Loucy (cell line): ENCODE results near the gene CNOT11.

Experiments used
- H2AFZ ChIP-seq: fragments of 200-600 bp; sonication (generic); 2 replicates; pipeline ENCODE4 v1.6.0; 2016; ENCODE audit warnings: antibody characterized with exemption, mild to moderate bottlenecking, low read length, moderate library complexity
- H3F3A ChIP-seq: fragments of 200-600 bp; 2 replicates; pipeline ENCODE4 v1.6.0; 2016; ENCODE audit warnings: antibody characterized with exemption, low read depth, mild to moderate bottlenecking
- H3K27me3 ChIP-seq: fragments of 200-600 bp; sonication (generic); 2 replicates; pipeline ENCODE4 v1.6.1; 2014; ENCODE audit warnings: low read length, mild to moderate bottlenecking; ENCODE audit not compliant: insufficient read depth, poor library complexity, severe bottlenecking
- H3K36me3 ChIP-seq: fragments of 200-600 bp; sonication (generic); 2 replicates; pipeline ENCODE4 v1.6.1; 2016; ENCODE audit warnings: low read length; ENCODE audit not compliant: insufficient read depth
- H3K4me1 ChIP-seq: fragments of 200-600 bp; sonication (generic); 2 replicates; pipeline ENCODE4 v1.5.1; 2014; ENCODE audit warnings: low read length, mild to moderate bottlenecking; ENCODE audit not compliant: insufficient read depth, poor library complexity, severe bottlenecking
- H3K4me2 ChIP-seq: fragments of 200-600 bp; sonication (generic); 2 replicates; pipeline ENCODE4 v1.6.0; 2014; ENCODE audit warnings: antibody characterized with exemption, low read length, low read depth, mild to moderate bottlenecking; ENCODE audit not compliant: poor library complexity, severe bottlenecking
- H3K4me3 ChIP-seq: fragments of 200-600 bp; sonication (generic); 2 replicates; pipeline ENCODE4 v1.5.1; 2014; ENCODE audit warnings: low read length, mild to moderate bottlenecking, mixed read lengths; ENCODE audit not compliant: poor library complexity, severe bottlenecking
- H3K79me2 ChIP-seq: fragments of 200-600 bp; sonication (generic); 2 replicates; pipeline ENCODE4 v1.6.1; 2014; ENCODE audit warnings: low read length; ENCODE audit not compliant: insufficient read depth
- H3K9ac ChIP-seq: fragments of 200-600 bp; sonication (generic); 2 replicates; pipeline ENCODE4 v1.6.0; 2014; ENCODE audit warnings: mild to moderate bottlenecking, low read depth, low read length, moderate library complexity; ENCODE audit not compliant: poor library complexity, severe bottlenecking
- H3K9me2 ChIP-seq: fragments of 200-600 bp; sonication (generic); replicated peaks from 2 replicates; pipeline ENCODE4 v1.6.1; 2016; ENCODE audit warnings: low read depth, low read length, mixed read lengths
- H3K9me3 ChIP-seq: fragments of 200-600 bp; sonication (generic); 2 replicates; pipeline ENCODE4 v1.6.1; 2014; ENCODE audit warnings: mild to moderate bottlenecking, antibody characterized with exemption, low read length, low read depth; ENCODE audit not compliant: insufficient read depth
- H4K20me1 ChIP-seq: fragments of 200-600 bp; sonication (generic); 2 replicates; pipeline ENCODE4 v1.6.0; 2014; ENCODE audit warnings: antibody characterized with exemption, low read length, mild to moderate bottlenecking; ENCODE audit not compliant: insufficient read depth, poor library complexity, severe bottlenecking
- EZH2phosphoT487 ChIP-seq: fragments of 200-600 bp; IDR thresholded peaks from 2 replicates; pipeline ENCODE4 v1.6.1; 2018; ENCODE audit warnings: antibody characterized with exemption, mild to moderate bottlenecking, moderate library complexity, borderline replicate concordance
- TF ChIP-seq, protein P1 (sequence below): fragments of 200-600 bp; sonication (generic); conservative IDR thresholded peaks from 2 replicates; pipeline ENCODE4 v1.5.1; 2014; ENCODE audit warnings: mild to moderate bottlenecking, antibody characterized with exemption, low read length

CNOT11 gene

DNA sequence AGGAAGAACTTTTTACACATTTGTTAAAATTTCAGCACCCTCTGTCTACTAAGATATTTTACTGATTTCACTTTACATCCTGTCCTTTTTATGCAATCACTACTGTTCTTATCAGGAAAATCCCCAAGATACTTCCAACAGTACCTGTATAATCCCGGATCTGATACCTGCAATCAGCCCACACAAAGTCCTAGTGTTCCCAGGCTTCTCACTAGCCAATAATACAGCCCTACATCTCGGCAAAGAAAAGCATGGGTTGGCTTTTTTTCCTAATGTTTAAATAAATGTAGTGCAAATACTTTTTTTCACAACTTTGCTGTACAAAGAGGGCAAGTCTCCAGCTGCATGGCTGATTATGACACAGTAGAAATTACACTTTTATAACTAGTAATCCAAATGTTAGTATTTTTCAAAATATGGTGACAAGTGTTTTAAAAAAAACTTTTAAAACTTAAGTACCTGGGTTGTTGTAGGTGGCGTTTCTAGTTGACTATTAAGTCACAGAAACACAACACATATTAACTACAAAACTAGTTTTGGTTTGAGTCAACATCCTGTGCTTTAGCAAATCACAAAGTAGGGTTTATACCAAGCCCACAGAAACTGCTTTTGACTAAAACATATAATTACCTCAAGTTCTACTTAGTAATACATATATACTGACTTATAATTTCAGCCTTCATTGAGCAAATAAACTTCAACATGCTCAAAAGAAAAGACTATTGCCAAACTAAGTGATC is 19.5 kb downstream of the CNOT11 start:
- H2AFZ ChIP-seq = no peak overlapping the region
- TF ChIP-seq EZH2phosphoT487 = no peak
- TF ChIP-seq, protein P1, sequence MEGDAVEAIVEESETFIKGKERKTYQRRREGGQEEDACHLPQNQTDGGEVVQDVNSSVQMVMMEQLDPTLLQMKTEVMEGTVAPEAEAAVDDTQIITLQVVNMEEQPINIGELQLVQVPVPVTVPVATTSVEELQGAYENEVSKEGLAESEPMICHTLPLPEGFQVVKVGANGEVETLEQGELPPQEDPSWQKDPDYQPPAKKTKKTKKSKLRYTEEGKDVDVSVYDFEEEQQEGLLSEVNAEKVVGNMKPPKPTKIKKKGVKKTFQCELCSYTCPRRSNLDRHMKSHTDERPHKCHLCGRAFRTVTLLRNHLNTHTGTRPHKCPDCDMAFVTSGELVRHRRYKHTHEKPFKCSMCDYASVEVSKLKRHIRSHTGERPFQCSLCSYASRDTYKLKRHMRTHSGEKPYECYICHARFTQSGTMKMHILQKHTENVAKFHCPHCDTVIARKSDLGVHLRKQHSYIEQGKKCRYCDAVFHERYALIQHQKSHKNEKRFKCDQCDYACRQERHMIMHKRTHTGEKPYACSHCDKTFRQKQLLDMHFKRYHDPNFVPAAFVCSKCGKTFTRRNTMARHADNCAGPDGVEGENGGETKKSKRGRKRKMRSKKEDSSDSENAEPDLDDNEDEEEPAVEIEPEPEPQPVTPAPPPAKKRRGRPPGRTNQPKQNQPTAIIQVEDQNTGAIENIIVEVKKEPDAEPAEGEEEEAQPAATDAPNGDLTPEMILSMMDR = no peak
- no peaks in the 10 kb centered on the region for H3K79me2 ChIP-seq
- no peak overlapping the region for H3K9ac ChIP-seq
- no peaks in the 10 kb centered on the region for H4K20me1 ChIP-seq
- peaks cover 22% of the 10 kb centered on the region for H3K4me1 ChIP-seq
- H3K27me3 ChIP-seq = no peaks in the 10 kb centered on the region
- H3K4me3 ChIP-seq = no peak overlapping the region
- H3K9me3 ChIP-seq = no peaks in the 10 kb centered on the region
- no peaks in the 10 kb centered on the region for H3K9me2 ChIP-seq
- peaks cover 70% of the 10 kb centered on the region for H3K36me3 ChIP-seq
- no peaks in the 10 kb centered on the region for H3F3A ChIP-seq
- H3K4me2 ChIP-seq = no peak overlapping the region

DNA sequence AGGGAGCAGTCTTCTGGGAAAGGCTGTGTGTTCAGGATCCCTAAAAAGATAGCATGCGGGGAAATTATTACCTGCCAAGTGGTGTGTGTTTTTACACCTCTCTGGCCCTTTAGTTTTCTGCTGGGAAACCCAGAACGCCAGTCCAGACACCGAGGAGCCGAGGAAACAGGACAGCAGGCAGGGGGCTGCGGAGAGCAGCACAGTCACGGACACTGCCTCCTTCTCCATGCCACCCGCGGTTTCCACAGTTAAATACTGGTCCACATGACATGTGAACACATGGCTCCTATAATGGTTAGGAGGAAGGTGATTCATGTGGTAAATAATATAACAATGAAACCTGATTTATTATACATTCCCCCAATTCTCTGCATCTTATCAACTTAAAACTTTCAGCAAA is 20.4 kb downstream of the CNOT11 start:
- peaks cover 70% of the 10 kb centered on the region for H3K36me3 ChIP-seq

DNA sequence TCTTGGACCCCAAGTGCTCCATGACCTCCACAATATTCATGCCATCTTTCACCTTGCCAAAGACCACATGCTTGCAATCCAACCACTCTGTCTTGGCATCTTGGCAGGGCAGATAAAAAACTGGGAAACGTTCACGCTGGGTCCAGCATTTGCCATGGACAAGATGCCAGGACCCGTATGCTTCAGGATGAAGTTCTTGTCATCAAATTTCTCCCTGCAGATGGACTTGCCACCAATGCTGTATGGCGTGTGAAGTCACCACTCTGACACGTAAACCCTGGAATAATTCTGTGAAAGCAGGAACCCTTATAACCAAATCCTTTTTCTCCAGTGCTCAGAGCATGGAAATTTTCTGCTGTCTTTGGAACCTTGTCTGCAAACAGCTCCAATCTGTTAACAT is 21.5 kb downstream of the CNOT11 start:
- H3K9me3 ChIP-seq = no peaks in the 10 kb centered on the region
- no peaks in the 10 kb centered on the region for H3K9me2 ChIP-seq
- peaks cover 17% of the 10 kb centered on the region for H3K4me1 ChIP-seq
- H3K4me3 ChIP-seq = no peak overlapping the region
- H4K20me1 ChIP-seq = no peaks in the 10 kb centered on the region
- H3F3A ChIP-seq = 0 out of 2 replicates have a peak, but pooled peaks cover 3% of the 10 kb centered on the region
- H2AFZ ChIP-seq = no peak overlapping the region
- peaks cover 68% of the 10 kb centered on the region for H3K36me3 ChIP-seq
- no peak overlapping the region for H3K4me2 ChIP-seq
- H3K79me2 ChIP-seq = no peaks in the 10 kb centered on the region
- no peaks in the 10 kb centered on the region for H3K27me3 ChIP-seq
- no peak overlapping the region for H3K9ac ChIP-seq
- TF ChIP-seq, protein P1 = no peak
- no peak for TF ChIP-seq EZH2phosphoT487

More for the DNA sequence above, 20.4 kb downstream of the CNOT11 start:
- H3F3A ChIP-seq = 0 out of 2 replicates have a peak, but pooled peaks cover 3% of the 10 kb centered on the region
- peaks cover 17% of the 10 kb centered on the region for H3K4me1 ChIP-seq
- no peaks in the 10 kb centered on the region for H4K20me1 ChIP-seq
- H3K27me3 ChIP-seq = no peaks in the 10 kb centered on the region
- no peak overlapping the region for H2AFZ ChIP-seq
- no peak overlapping the region for H3K9ac ChIP-seq
- TF ChIP-seq EZH2phosphoT487 = no peak
- TF ChIP-seq, protein P1 = no peak
- H3K4me2 ChIP-seq = no peak overlapping the region
- no peaks in the 10 kb centered on the region for H3K79me2 ChIP-seq
- H3K9me2 ChIP-seq = no peaks in the 10 kb centered on the region
- H3K9me3 ChIP-seq = no peaks in the 10 kb centered on the region
- no peak overlapping the region for H3K4me3 ChIP-seq
